OCI-LY3 (cell line): ENCODE data around the gene NR1H4.
"Not testable (repeated sequence)": the region's sequence is repeated elsewhere in the genome, so short reads cannot be mapped to it uniquely, and the experiment has no call there.

Source experiments
- H2AFZ ChIP-seq: fragments of 200-600, 300-600 bp; shearing (Covaris generic); 2 replicates; pipeline ENCODE4 v1.6.0; 2014; ENCODE audit warnings: antibody characterized with exemption, low read depth, low read length
- H3K27ac ChIP-seq: fragments of 200-600, 300-600 bp; sonication (generic); 2 replicates; pipeline ENCODE4 v1.5.1; 2014; ENCODE audit warnings: mild to moderate bottlenecking, low read length, moderate library complexity, mixed read lengths
- H3K27me3 ChIP-seq: fragments of 200-600, 300-600 bp; sonication (generic); 2 replicates; pipeline ENCODE4 v1.6.1; 2014; ENCODE audit warnings: low read depth, low read length, mixed read lengths
- H3K36me3 ChIP-seq: fragments of 200-600, 300-600 bp; sonication (generic); replicated peaks from 2 replicates; pipeline ENCODE3; 2014; ENCODE audit warnings: low read depth, low read length, mixed read lengths
- H3K4me1 ChIP-seq: fragments of 300-600, 200-600 bp; sonication (generic); 2 replicates; pipeline ENCODE4 v1.6.1; 2014; ENCODE audit warnings: low read length, mixed read lengths
- H3K4me2 ChIP-seq: fragments of 200-600, 300-600 bp; sonication (generic); 2 replicates; pipeline ENCODE4 v1.6.1; 2014; ENCODE audit warnings: low read length, mixed read lengths
- H3K4me3 ChIP-seq: fragments of 300-600, 200-600 bp; sonication (generic); 2 replicates; pipeline ENCODE4 v1.5.1; 2014; ENCODE audit warnings: antibody characterized with exemption, mild to moderate bottlenecking, low read length, moderate library complexity
- H3K79me2 ChIP-seq: fragments of 300-600, 200-600 bp; shearing (Covaris generic); 2 replicates; pipeline ENCODE4 v1.6.1; 2014; ENCODE audit warnings: mild to moderate bottlenecking, low read length, mixed read lengths
- H3K9ac ChIP-seq: fragments of 300-600, 200-600 bp; shearing (Covaris generic); 2 replicates; pipeline ENCODE4 v1.6.0; 2014; ENCODE audit warnings: mild to moderate bottlenecking, low read length, moderate library complexity
- H3K9me3 ChIP-seq: fragments of 200-600, 300-600 bp; shearing (Covaris generic); 2 replicates; pipeline ENCODE4 v1.6.1; 2014; ENCODE audit warnings: low read length, mixed read lengths; ENCODE audit not compliant: insufficient read depth
- H4K20me1 ChIP-seq: fragments of 200-600, 300-600 bp; sonication (generic); 2 replicates; pipeline ENCODE4 v1.6.1; 2016; ENCODE audit warnings: low read length, mixed read lengths; ENCODE audit not compliant: insufficient read depth
- CTCF ChIP-seq: fragments of 200-600, 300-600 bp; sonication (generic); IDR thresholded peaks from 2 replicates; pipeline ENCODE4 v1.5.1; 2014; ENCODE audit warnings: antibody characterized with exemption, low read length, low read depth
- EZH2phosphoT487 ChIP-seq: fragments of 200-600 bp; shearing (Covaris generic); IDR thresholded peaks from 2 replicates; pipeline ENCODE4 v1.6.1; 2018; ENCODE audit warnings: antibody characterized with exemption, mixed run types, low read depth

The NR1H4 gene

DNA sequence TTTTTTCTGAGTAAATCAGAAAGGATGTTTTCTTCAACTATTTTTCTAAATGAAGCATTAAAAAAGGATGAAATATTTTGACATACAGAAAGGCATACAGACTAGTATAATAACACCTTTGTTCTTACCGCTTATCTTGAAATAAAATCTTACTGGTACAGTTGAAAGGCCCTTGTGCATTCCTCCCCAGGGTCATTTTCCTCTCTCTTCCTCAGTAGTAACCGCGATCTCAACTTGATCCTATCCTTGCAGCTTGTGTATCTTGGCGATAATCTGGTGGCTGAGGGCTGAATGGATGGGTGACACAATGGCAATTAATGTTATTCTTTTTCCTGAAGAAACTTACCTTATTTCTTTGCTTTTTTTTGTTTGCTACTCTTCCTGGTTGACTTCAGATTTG, 118.3 kb downstream of the NR1H4 start:
- Histone ChIP-seq H4K20me1 (no peaks in the 10 kb centered on the region), H3K4me3 (no peak overlapping the region), H3K4me1 (no peaks in the 10 kb centered on the region), H2AFZ (no peak overlapping the region), H3K27me3 (0 out of 2 replicates have a peak, but pooled peaks cover 3% of the 10 kb centered on the region), H3K79me2 (no peaks in the 10 kb centered on the region), H3K4me2 (no peak overlapping the region), H3K9ac (no peak overlapping the region), H3K36me3 (no peaks in the 10 kb centered on the region), H3K9me3 (no peaks in the 10 kb centered on the region), H3K27ac (no peak overlapping the region)
- TF ChIP-seq EZH2phosphoT487 (no peak), CTCF (no peak)

DNA sequence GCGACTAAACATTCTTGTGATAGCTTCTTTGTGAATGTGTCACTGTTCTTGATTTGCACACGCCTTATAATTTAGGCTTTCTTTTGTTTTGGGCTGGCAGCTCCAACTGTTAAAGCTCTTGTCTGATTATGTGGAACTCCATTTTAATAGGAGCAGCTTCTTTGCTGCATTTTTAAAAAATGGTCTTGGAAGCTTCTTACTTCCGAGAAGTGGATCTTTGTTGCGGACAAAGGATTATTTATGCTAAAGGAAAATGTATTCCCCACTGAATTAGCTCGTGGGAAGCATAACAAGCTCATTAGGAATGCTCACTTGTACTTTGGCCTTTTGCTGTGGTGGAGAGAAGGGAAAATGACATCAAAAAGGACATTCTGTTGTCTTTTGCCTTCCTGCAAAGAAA, 119.8 kb downstream of the NR1H4 start:
- Histone ChIP-seq H3K27ac (no peak overlapping the region), H3K27me3 (0 out of 2 replicates have a peak, but pooled peaks cover 3% of the 10 kb centered on the region), H3K4me3 (no peak overlapping the region), H3K9me3 (no peaks in the 10 kb centered on the region), H2AFZ (no peak overlapping the region), H3K36me3 (no peaks in the 10 kb centered on the region), H3K9ac (no peak overlapping the region), H3K4me2 (no peak overlapping the region), H4K20me1 (no peaks in the 10 kb centered on the region), H3K4me1 (no peaks in the 10 kb centered on the region), H3K79me2 (no peaks in the 10 kb centered on the region)
- TF ChIP-seq CTCF (no peak), EZH2phosphoT487 (no peak)

DNA sequence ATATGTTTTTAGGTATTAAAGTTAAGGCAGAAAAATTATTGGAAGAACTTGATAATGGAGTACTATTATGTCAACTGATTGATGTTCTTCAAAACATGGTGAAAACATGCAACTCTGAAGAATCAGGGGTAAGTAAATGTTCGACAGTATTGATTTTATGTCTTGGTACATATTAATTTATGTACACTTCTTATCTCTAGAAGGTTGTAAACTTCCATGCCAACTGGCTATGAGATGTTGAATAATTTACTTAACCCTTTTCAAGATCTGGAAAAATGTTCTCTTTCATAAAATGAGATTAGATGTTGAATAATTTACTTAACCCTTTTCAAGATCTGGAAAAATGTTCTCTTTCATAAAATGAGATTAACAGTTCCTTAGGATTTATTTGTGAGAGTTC, 128.0 kb downstream of the NR1H4 start:
- Histone ChIP-seq H3K9ac (no peak overlapping the region), H2AFZ (no peak overlapping the region), H3K9me3 (no peaks in the 10 kb centered on the region), H3K36me3 (no peaks in the 10 kb centered on the region), H3K79me2 (no peaks in the 10 kb centered on the region), H4K20me1 (no peaks in the 10 kb centered on the region), H3K27ac (no peak overlapping the region), H3K27me3 (peaks cover 13% of the 10 kb centered on the region; the same call in 1 of the 2 replicates), H3K4me2 (no peak overlapping the region), H3K4me1 (no peaks in the 10 kb centered on the region), H3K4me3 (no peak overlapping the region)
- TF ChIP-seq EZH2phosphoT487 (no peak), CTCF (no peak)

DNA sequence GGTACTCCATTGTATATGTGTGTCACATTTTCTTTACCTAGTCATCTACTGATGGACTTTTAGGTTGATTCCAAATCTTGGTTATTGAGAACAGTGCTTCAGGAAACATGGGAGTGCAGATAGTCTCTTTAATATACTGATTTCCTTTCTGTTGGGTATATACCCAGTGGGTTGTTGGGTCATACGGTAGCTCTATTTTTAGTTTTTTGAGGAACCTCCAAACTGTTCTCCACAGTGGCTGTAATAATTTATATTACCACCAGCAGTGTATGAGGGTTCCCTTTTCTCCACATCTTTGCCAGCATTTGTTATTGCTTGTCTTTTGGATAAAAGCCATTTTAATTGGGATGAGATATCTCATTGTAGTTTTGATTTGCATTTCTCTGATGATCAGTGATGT, 129.3 kb downstream of the NR1H4 start:
- not testable (repeated sequence) for H3K36me3 ChIP-seq, H3K4me3 ChIP-seq, H3K4me1 ChIP-seq, H3K4me2 ChIP-seq, H3K27ac ChIP-seq, H2AFZ ChIP-seq, H3K9ac ChIP-seq, H3K79me2 ChIP-seq, H4K20me1 ChIP-seq, H3K9me3 ChIP-seq
- H3K27me3 ChIP-seq: peaks cover 13% of the 10 kb centered on the region; the same call in 1 of the 2 replicates

DNA sequence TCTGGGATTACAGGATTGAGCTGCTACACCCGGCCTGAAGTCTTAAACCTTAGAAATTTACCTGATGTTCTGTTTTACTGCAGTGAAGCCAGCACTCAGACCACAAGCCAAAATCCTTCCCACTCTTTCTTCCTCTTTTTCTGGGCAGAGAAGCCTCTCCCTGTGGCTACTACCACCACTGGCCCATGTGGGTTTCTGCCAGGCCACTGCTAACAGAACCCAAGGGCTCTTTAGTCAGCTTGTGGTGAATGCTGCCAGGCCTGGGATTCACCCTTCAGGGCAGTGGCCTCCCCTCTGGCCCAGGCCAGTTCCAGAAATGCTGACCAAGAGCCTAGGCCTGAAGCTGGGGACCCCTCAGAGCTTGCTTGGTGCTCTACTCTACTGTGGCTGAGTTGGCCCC, 135.1 kb downstream of the NR1H4 start:
- Histone ChIP-seq H3K4me2 (no peak overlapping the region), H3K9ac (no peak overlapping the region), H3K27ac (no peak overlapping the region)

More for the DNA sequence above, 135.1 kb downstream of the NR1H4 start:
- H3K4me1 ChIP-seq: peaks cover 5% of the 10 kb centered on the region; the same call in 1 of the 2 replicates
- H3K36me3 ChIP-seq: no peaks in the 10 kb centered on the region
- no peak overlapping the region for H3K4me3 ChIP-seq
- 0 out of 2 replicates have a peak, but pooled peaks cover 8% of the 10 kb centered on the region for H3K27me3 ChIP-seq
- no peak overlapping the region for H2AFZ ChIP-seq
- no peaks in the 10 kb centered on the region for H4K20me1 ChIP-seq
- TF ChIP-seq CTCF: no peak
- no peak for TF ChIP-seq EZH2phosphoT487
- H3K9me3 ChIP-seq: no peaks in the 10 kb centered on the region
- no peaks in the 10 kb centered on the region for H3K79me2 ChIP-seq
